ENCODE data around the gene EDEM3. TPM values are rescaled to one million over a fixed set of nuclear protein-coding genes. Genes with fewer than 3 reads are reported as not detected.

EDEM3 gene
- total and polyA plus RNA-seq, 2 of the 8 experiments (the other 6 are each of a cell fraction or from before 2014, with no cell fraction given), result 1.6 to 14.0 TPM

DNA sequence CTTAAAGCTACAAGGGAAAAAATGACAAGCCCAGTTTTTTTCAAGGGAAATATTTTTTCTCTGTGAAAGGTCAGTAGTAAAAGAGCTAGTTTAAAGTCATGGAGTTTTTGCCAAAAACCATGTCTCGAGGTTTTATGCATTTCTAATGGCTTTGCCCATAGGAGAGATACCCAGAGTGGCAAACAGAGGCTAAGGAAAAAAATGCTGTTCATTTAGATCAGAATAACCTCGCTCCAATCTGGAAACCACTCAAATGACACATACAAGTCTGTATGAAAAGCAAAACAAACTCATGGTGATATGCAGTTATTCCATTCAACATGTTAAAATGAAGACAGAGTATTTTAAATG lies 36.9 kb upstream of the EDEM3 start:
- no peak overlapping the region for H4K8ac ChIP-seq (ENCODE audit: extremely low read depth, insufficient read depth, low read length)
- no peak overlapping the region for H2AFZ ChIP-seq (ENCODE audit: low read length)
- peaks cover 0 to 4% (median 0%) of the 10 kb centered on the region in 4 experiments; a peak in 1 of 7 replicates for H3K4me1 ChIP-seq (replicated peaks in 1 of 4; ENCODE audit: control insufficient read depth in 3 of 4, insufficient read depth in 4 of 4, low read length in 3 of 4)
- WGBS, 2 experiments (ENCODE audit: extremely low coverage in 1 of 2, insufficient coverage in 1 of 2, insufficient read length in 1 of 2, insufficient replicate concordance in 2 of 2, low coverage in 1 of 2, low lambda C conversion rate in 2 of 2, missing lambda C conversion rate in 1 of 2), result 91% methylated on average over 2 of the region's 2 CpGs; no CpG with 5 or more reads in 1 of the 2 experiments
- H3K79me2 ChIP-seq (ENCODE audit: control insufficient read depth in 1 of 2, insufficient read depth in 2 of 2, low read length in 2 of 2), result no peaks in the 10 kb centered on the region
- POLR2A ChIA-PET (ENCODE audit: partially characterized antibody), result no interaction called here
- H3K4me2 ChIP-seq (ENCODE audit: insufficient read depth in 1 of 2, low read depth in 2 of 2, low read length in 2 of 2), result no peak overlapping the region
- DNase-seq (ENCODE audit: low read depth in 1 of 2, low spot score in 2 of 2), result no peak
- H4K91ac ChIP-seq (replicated peaks; ENCODE audit: insufficient read length, low read length), result no peak overlapping the region
- H3K36me3 ChIP-seq (ENCODE audit: control insufficient read depth in 2 of 4, insufficient read depth in 4 of 4, low read length in 3 of 4), result no peaks in the 10 kb centered on the region
- FAIRE-seq, result no peak
- no peak overlapping the region for H3K4me3 ChIP-seq (ENCODE audit: extremely low read depth in 1 of 4, insufficient read depth in 2 of 4, low read depth in 3 of 4, low read length in 4 of 4)
- H3K27ac ChIP-seq (ENCODE audit: low read depth, low read length), result no peak overlapping the region
- no peak overlapping the region for H3K56ac ChIP-seq (replicated peaks; ENCODE audit: insufficient read length, low read depth, low read length)
- no peak overlapping the region for H3K14ac ChIP-seq (ENCODE audit: insufficient read length)
- no peaks in the 10 kb centered on the region for H3K79me1 ChIP-seq (ENCODE audit: low read depth, low read length)
- no peaks in the 10 kb centered on the region for H4K20me1 ChIP-seq (replicated peaks in 1 of 2; ENCODE audit: control insufficient read depth in 1 of 2, insufficient read depth in 2 of 2, low read length in 2 of 2)
- no peak overlapping the region for H2AK5ac ChIP-seq (ENCODE audit: low read depth, low read length)
- no peaks in the 10 kb centered on the region for H3K27me3 ChIP-seq (replicated peaks in 1 of 4; ENCODE audit: control insufficient read depth in 3 of 4, extremely low read depth in 1 of 4, insufficient read depth in 3 of 4, low read length in 3 of 4)
- no peak overlapping the region for H2BK20ac ChIP-seq (ENCODE audit: low read length)
- no peaks in the 10 kb centered on the region for H3K23me2 ChIP-seq (ENCODE audit: low read depth, low read length)
- CTCF ChIA-PET (ENCODE audit: partially characterized antibody), result interaction anchor here (0.6 kb wide), 1 partner anchor 175 kb away, joined by 3 read pairs; no protein-coding TSS in a partner anchor
- H2BK12ac ChIP-seq (ENCODE audit: low read depth, low read length), result no peak overlapping the region
- no peak overlapping the region for H3K23ac ChIP-seq (ENCODE audit: insufficient read length)
- H3K9ac ChIP-seq (replicated peaks in 1 of 4; ENCODE audit: extremely low read depth in 1 of 4, low read depth in 3 of 4, low read length in 3 of 4), result no peak overlapping the region
- H2BK5ac ChIP-seq (ENCODE audit: low read depth, low read length), result no peak overlapping the region
- no peak overlapping the region for H4K5ac ChIP-seq (ENCODE audit: insufficient read length, low read depth, low read length)
- H3K18ac ChIP-seq (ENCODE audit: extremely low read depth, low read length), result no peak overlapping the region
- no peak overlapping the region for H3K4ac ChIP-seq (replicated peaks; ENCODE audit: insufficient read length, low read depth, low read length)
- no peak overlapping the region for H2BK15ac ChIP-seq (ENCODE audit: low read length)
- H2BK120ac ChIP-seq (replicated peaks; ENCODE audit: low read depth, low read length), result no peak overlapping the region
- H3K9me3 ChIP-seq (ENCODE audit: insufficient read depth in 2 of 2, low read depth in 1 of 2, low read length in 1 of 2), result no peaks in the 10 kb centered on the region
- TF ChIP-seq SP1 (IDR thresholded peaks at IDR 0.05; ENCODE audit: low read depth, low read length) (no peak), GABPA (IDR thresholded peaks at IDR 0.05; ENCODE audit: borderline replicate concordance, insufficient read depth, low read length) (no peak), SAP30 (IDR thresholded peaks at IDR 0.05; ENCODE audit: insufficient read depth, insufficient replicate concordance, low read length) (no peak)

Data from H1 (cell line).